ENCODE results near the gene ADAM19. TPM values are rescaled to one million over a fixed set of nuclear protein-coding genes. Genes with fewer than 3 reads are reported as not detected.

Gene ADAM19
- total RNA-seq, 2 donors from 2014 or later: 9.9 to 46.1 TPM

GRCh38 chr5:157529002-157529401 lies 46.6 kb downstream of the ADAM19 start:
- TF ChIP-seq CTCF (IDR thresholded peaks at IDR 0.05): no peak
- H3K27me3 ChIP-seq (replicated peaks; ENCODE audit: insufficient read depth): no peaks in the 10 kb centered on the region
- DNase-seq (ENCODE audit: low spot score) (no peak), ATAC-seq (ENCODE audit: insufficient number of reproducible peaks, low FRiP score, low read depth) (no peak)
- H3K9me3 ChIP-seq: no peaks in the 10 kb centered on the region
- no peaks in the 10 kb centered on the region for H3K36me3 ChIP-seq
- H3K4me3 ChIP-seq: no peak overlapping the region
- no peak overlapping the region for H3K27ac ChIP-seq
- H3K4me1 ChIP-seq (ENCODE audit: control insufficient read depth in 1 of 2, low read depth in 2 of 2): peaks cover 2 to 18% of the 10 kb centered on the region in 2 donors

DNA sequence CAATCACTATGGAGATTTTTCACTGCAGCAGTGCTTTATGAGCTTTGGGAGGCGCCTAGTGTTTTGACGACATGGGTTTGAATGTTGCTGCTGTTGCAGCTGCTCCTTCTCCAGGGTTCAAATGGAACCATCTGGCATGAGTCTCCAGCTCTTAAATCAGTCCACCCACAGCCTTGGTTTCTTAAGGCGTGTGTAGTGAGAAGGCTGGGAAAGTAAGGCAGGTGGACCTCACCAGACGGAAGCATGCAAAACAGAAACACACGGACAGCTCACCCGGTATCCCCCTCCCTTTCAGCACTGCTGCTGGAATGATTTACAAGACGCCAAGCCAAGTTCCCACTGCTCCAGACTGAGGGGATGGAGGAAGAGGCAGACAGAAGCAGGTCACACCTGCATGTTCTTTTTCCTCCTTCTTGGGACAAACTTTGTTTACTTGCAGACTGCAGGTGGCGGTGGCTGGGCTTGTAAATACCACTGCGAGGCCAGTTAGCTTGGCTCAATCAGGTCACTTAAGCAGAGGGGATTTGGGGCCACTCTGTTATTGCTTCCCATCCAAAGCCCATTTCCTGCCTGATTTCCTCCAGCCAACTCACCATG lies 47.4 kb downstream of the ADAM19 start:
- no peak overlapping the region for H3K4me3 ChIP-seq
- H3K36me3 ChIP-seq: no peaks in the 10 kb centered on the region
- H3K4me1 ChIP-seq (ENCODE audit: control insufficient read depth in 1 of 2, low read depth in 2 of 2): peaks cover 4 to 19% of the 10 kb centered on the region in 2 donors
- DNase-seq (ENCODE audit: low spot score): no peak
- H3K27me3 ChIP-seq (replicated peaks; ENCODE audit: insufficient read depth): no peaks in the 10 kb centered on the region
- H3K27ac ChIP-seq: no peak overlapping the region
- TF ChIP-seq CTCF (IDR thresholded peaks at IDR 0.05): no peak
- no peaks in the 10 kb centered on the region for H3K9me3 ChIP-seq
- ATAC-seq (ENCODE audit: insufficient number of reproducible peaks, low FRiP score, low read depth): no peak

GRCh38 chr5:157524887-157525286 lies 50.7 kb downstream of the ADAM19 start:
- Histone ChIP-seq H3K36me3 (no peaks in the 10 kb centered on the region), H3K27me3 (replicated peaks; ENCODE audit: insufficient read depth) (no peaks in the 10 kb centered on the region), H3K4me1 (ENCODE audit: control insufficient read depth in 1 of 2, low read depth in 2 of 2) (peaks cover 4 to 30% of the 10 kb centered on the region in 2 donors), H3K4me3 (no peak overlapping the region), H3K9me3 (no peaks in the 10 kb centered on the region), H3K27ac (peak overlapping the region in 1 of 2 donors; percentile 7)
- TF ChIP-seq CTCF (IDR thresholded peaks at IDR 0.05): no peak
- ATAC-seq (ENCODE audit: insufficient number of reproducible peaks, low FRiP score, low read depth) (no peak), DNase-seq (ENCODE audit: low spot score) (no peak)

DNA sequence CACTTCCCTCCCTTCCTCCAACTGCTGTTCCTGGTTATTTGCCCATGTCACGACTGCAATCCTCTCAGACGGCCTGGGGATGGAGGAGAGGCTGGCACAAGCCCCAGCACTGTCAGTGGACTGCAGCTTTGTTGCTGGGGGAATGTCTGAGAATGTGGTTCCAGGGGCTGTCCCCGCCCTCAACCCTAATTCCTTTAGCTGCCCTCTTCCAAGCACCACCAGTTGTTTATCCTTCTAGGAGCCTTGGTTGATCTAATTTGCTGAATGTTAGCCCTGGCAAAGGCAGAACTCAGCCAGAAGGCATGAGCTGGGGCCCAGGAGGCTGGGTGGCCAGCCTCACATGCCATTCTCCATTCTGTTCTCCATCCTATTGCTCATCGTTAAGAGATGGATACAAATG lies 51.6 kb downstream of the ADAM19 start:
- Histone ChIP-seq H3K9me3 (no peaks in the 10 kb centered on the region), H3K27ac (peak overlapping the region; percentile 18 to 59), H3K4me1 (ENCODE audit: control insufficient read depth in 1 of 2, low read depth in 2 of 2) (peaks cover 4 to 30% of the 10 kb centered on the region in 2 donors), H3K27me3 (replicated peaks; ENCODE audit: insufficient read depth) (no peaks in the 10 kb centered on the region), H3K36me3 (peaks cover under 1% of the 10 kb centered on the region), H3K4me3 (no peak overlapping the region)
- DNase-seq (ENCODE audit: low spot score): no peak
- no peak for ATAC-seq (ENCODE audit: insufficient number of reproducible peaks, low FRiP score, low read depth)
- no peak for TF ChIP-seq CTCF (IDR thresholded peaks at IDR 0.05)

DNA sequence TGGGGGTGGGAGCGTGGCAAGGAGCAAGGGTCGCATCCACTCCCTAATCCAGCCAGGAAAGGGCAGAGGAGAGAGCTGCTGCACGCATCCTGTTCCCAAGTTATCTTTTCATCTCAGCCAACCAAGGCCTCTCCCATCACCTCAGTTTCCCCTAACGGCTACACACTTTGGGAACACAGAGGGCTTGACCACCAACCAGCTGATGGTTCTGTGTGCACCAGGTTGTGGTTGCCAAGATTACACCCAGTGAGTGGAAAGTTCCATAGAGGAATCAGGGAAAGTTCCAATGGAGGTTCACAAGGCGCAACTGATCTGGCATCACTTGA lies 53.9 kb downstream of the ADAM19 start:
- DNase-seq (ENCODE audit: low spot score) (no peak), ATAC-seq (ENCODE audit: insufficient number of reproducible peaks, low FRiP score, low read depth) (no peak)
- Histone ChIP-seq H3K4me1 (ENCODE audit: control insufficient read depth in 1 of 2, low read depth in 2 of 2) (peaks cover 8 to 38% of the 10 kb centered on the region in 2 donors), H3K27me3 (replicated peaks; ENCODE audit: insufficient read depth) (no peaks in the 10 kb centered on the region), H3K27ac (peak overlapping the region; percentile 12 to 16), H3K36me3 (peaks cover 3% of the 10 kb centered on the region), H3K9me3 (no peaks in the 10 kb centered on the region), H3K4me3 (no peak overlapping the region)
- no peak for TF ChIP-seq CTCF (IDR thresholded peaks at IDR 0.05)

All from thoracic aorta (tissue), 2 donors.